NOMO-1 treated with dmso at 0.1 percent for 144 hours (cell line): ENCODE measurements around the gene LSP1.
A peak's percentile ranks its signal among the peaks of the same experiment; 100 is the strongest.

Source experiments
- DNase-seq: peaks from one replicate; lab custom pipeline; 2025; ENCODE audit not compliant: unreplicated experiment; lab: John Stamatoyannopoulos, UW

Gene LSP1

GRCh38 chr11:1836011-1836945, 16.6 kb upstream of the LSP1 start:
- no peak for DNase-seq

- DNase-seq: peak; percentile 59
Observed at GRCh38 chr11:1837171-1838076, 15.5 kb upstream of the LSP1 start.

- DNase-seq: no peak
Observed at GRCh38 chr11:1838077-1838425, 14.8 kb upstream of the LSP1 start.

GRCh38 chr11:1838426-1839144, 14.3 kb upstream of the LSP1 start, which contains the start of gene TNNI2:
Gene TNNI2, plus strand, starts transcription at chr11:1838981. Its CDS starts 716 bp downstream, at chr11:1839697.
- DNase-seq: no peak

- DNase-seq: no peak
Observed at GRCh38 chr11:1839204-1839923, 13.5 kb upstream of the LSP1 start.

- peak; percentile 77 for DNase-seq
Observed at GRCh38 chr11:1839924-1840779, 12.7 kb upstream of the LSP1 start.

GRCh38 chr11:1840780-1841480, 12.0 kb upstream of the LSP1 start:
- DNase-seq: no peak

GRCh38 chr11:1841511-1842148, 11.3 kb upstream of the LSP1 start:
- no peak for DNase-seq

GRCh38 chr11:1842149-1843097, 10.5 kb upstream of the LSP1 start:
- DNase-seq: no peak

- DNase-seq: no peak
Observed at GRCh38 chr11:1843098-1843473, 9.8 kb upstream of the LSP1 start.

- no peak for DNase-seq
Observed at GRCh38 chr11:1843796-1844195, 9.1 kb upstream of the LSP1 start.

GRCh38 chr11:1844221-1845094, 8.4 kb upstream of the LSP1 start:
- no peak for DNase-seq

- DNase-seq: no peak
Observed at GRCh38 chr11:1845095-1845429, 7.8 kb upstream of the LSP1 start.

GRCh38 chr11:1845561-1846452, 7.1 kb upstream of the LSP1 start:
- no peak for DNase-seq

GRCh38 chr11:1846453-1846932, 6.4 kb upstream of the LSP1 start:
- DNase-seq: no peak
